IMR-90 (cell line): ENCODE data around the gene WDR13. TPM values are rescaled to one million over a fixed set of nuclear protein-coding genes. Genes with fewer than 3 reads are reported as not detected.
"Not testable (repeated sequence)": the region's sequence is repeated elsewhere in the genome, so short reads cannot be mapped to it uniquely, and the experiment has no call there.

Experiments
- ATAC-seq: fragments of 200-7000 bp; cut with Tn5 transposase; 2 replicates; pipeline ENCODE4 v1.9.1; 2020; ENCODE audit warnings: low read depth, mild to moderate bottlenecking, moderate library complexity
- BruUV-seq: library from RNA; stranded (reverse); fragments of 400-500 nt; replicated peaks from 2 replicates; lab custom pipeline; 2021; lab: Mats Ljungman, UMichigan
- CTCF ChIA-PET: fragments of 300-600 bp; formaldehyde crosslinking; extraction: SDS; loops from one replicate; lab custom pipeline; 2021; ENCODE audit warnings: antibody characterized with exemption; lab: Yijun Ruan, JAX
- POLR2A ChIA-PET: fragments of 300-600 bp; sonication (Branson Sonifier 250); formaldehyde crosslinking; loops from one replicate; lab custom pipeline; 2022; ENCODE audit warnings: antibody characterized with exemption; ENCODE audit not compliant: unreplicated experiment; lab: Charles Lee
- DNase-seq: peaks from one replicate; pipeline ENCODE4 v3.0.0; 2013
- H2AFZ ChIP-seq: replicated peaks from 2 replicates; pipeline ENCODE3; 2013; ENCODE audit warnings: low read length, mild to moderate bottlenecking; ENCODE audit not compliant: poor library complexity
- H2AK5ac ChIP-seq: 2 replicates; pipeline ENCODE4 v1.6.1; 2013; ENCODE audit warnings: low read depth, low read length, inconsistent platforms
- H2AK9ac ChIP-seq: replicated peaks from 2 replicates; pipeline ENCODE3; 2013; ENCODE audit warnings: mild to moderate bottlenecking, low read depth, low read length, moderate library complexity; ENCODE audit not compliant: poor library complexity
- H2BK120ac ChIP-seq: 2 replicates; pipeline ENCODE4 v1.6.1; 2013; ENCODE audit warnings: low read depth, low read length, inconsistent platforms
- H2BK15ac ChIP-seq: 3 replicates; pipeline ENCODE4 v1.6.1; 2013; ENCODE audit warnings: low read depth, low read length, inconsistent platforms
- H2BK20ac ChIP-seq: 2 replicates; pipeline ENCODE4 v1.6.1; 2013; ENCODE audit warnings: low read depth, mild to moderate bottlenecking, inconsistent platforms, low read length, moderate library complexity
- H2BK5ac ChIP-seq: 2 replicates; pipeline ENCODE4 v1.6.1; 2013; ENCODE audit warnings: mild to moderate bottlenecking, low read depth, low read length, inconsistent platforms; ENCODE audit not compliant: poor library complexity, severe bottlenecking
- H3K14ac ChIP-seq: replicated peaks from 2 replicates; pipeline ENCODE4 v1.6.1; 2013; ENCODE audit warnings: low read depth, low read length, inconsistent platforms
- H3K18ac ChIP-seq: 2 replicates; pipeline ENCODE4 v1.6.1; 2013; ENCODE audit warnings: low read depth, low read length, control low read depth
- H3K23ac ChIP-seq: 2 replicates; pipeline ENCODE4 v1.6.1; 2013; ENCODE audit warnings: low read depth, low read length, inconsistent platforms
- H3K27ac ChIP-seq: 2 replicates; pipeline ENCODE4 v1.5.1; 2013; ENCODE audit warnings: mild to moderate bottlenecking, control low read depth, low read length; ENCODE audit not compliant: insufficient read depth
- H3K27me3 ChIP-seq: 2 replicates; pipeline ENCODE4 v1.6.1; 2013; ENCODE audit warnings: low read length; ENCODE audit not compliant: control insufficient read depth, insufficient read depth
- H3K36me3 ChIP-seq: 2 replicates; pipeline ENCODE4 v1.6.1; 2013; ENCODE audit warnings: low read length, mixed read lengths; ENCODE audit not compliant: control insufficient read depth, insufficient read depth
- H3K4ac ChIP-seq: 2 replicates; pipeline ENCODE4 v1.6.1; 2013; ENCODE audit warnings: low read depth, low read length, inconsistent platforms
- H3K4me1 ChIP-seq: 2 replicates; pipeline ENCODE4 v1.6.1; 2013; ENCODE audit warnings: low read length, mixed read lengths; ENCODE audit not compliant: control insufficient read depth, insufficient read depth
- H3K4me2 ChIP-seq: 2 replicates; pipeline ENCODE4 v1.6.1; 2013; ENCODE audit warnings: low read depth, mild to moderate bottlenecking, control low read depth, low read length, moderate library complexity
- H3K4me3 ChIP-seq: 2 replicates; pipeline ENCODE4 v1.5.1; 2013; ENCODE audit warnings: low read depth, mild to moderate bottlenecking, control low read depth, low read length, moderate library complexity; ENCODE audit not compliant: insufficient read depth
- H3K56ac ChIP-seq: 2 replicates; pipeline ENCODE4 v1.6.1; 2013; ENCODE audit warnings: low read length, inconsistent platforms; ENCODE audit not compliant: insufficient read depth; ENCODE audit errors: extremely low read depth
- H3K79me1 ChIP-seq, 2 experiments: 2 replicates each; pipeline ENCODE4 v1.6.1; 2013; ENCODE audit warnings: low read length in 2 of 2, inconsistent platforms in 1 of 2, low read depth in 1 of 2
- H3K9ac ChIP-seq: 2 replicates; pipeline ENCODE4 v1.6.1; 2013; ENCODE audit warnings: low read depth, low read length, control low read depth
- H3K9me1 ChIP-seq: 2 replicates; pipeline ENCODE4 v1.6.1; 2013; ENCODE audit warnings: low read length, inconsistent platforms; ENCODE audit not compliant: insufficient read depth
- H3K9me3 ChIP-seq: 2 replicates; pipeline ENCODE4 v1.6.1; 2013; ENCODE audit warnings: low read length; ENCODE audit not compliant: control insufficient read depth, insufficient read depth
- H4K20me1 ChIP-seq: 2 replicates; pipeline ENCODE4 v1.6.1; 2013; ENCODE audit warnings: low read length, inconsistent platforms; ENCODE audit not compliant: insufficient read depth
- H4K5ac ChIP-seq: 2 replicates; pipeline ENCODE4 v1.6.1; 2013; ENCODE audit warnings: mild to moderate bottlenecking, low read depth, low read length, control low read depth
- H4K8ac ChIP-seq, 2 experiments: 2 replicates each; pipeline ENCODE4 v1.6.1; 2013; ENCODE audit warnings: low read depth in 2 of 2, low read length in 2 of 2, control low read depth in 1 of 2, inconsistent platforms in 1 of 2
- H4K91ac ChIP-seq: 2 replicates; pipeline ENCODE4 v1.6.1; 2013; ENCODE audit warnings: low read depth, low read length, inconsistent platforms; ENCODE audit not compliant: insufficient read depth
- FOS ChIP-seq: fragments of 150-350 bp; IDR thresholded peaks from 2 replicates; pipeline ENCODE4 v1.6.1; 2016; ENCODE audit warnings: low read depth, low read length
- MAFK ChIP-seq: IDR thresholded peaks from 2 replicates; pipeline ENCODE4 v1.6.1; 2012; ENCODE audit warnings: low read depth, low read length, improper control_type of control experiment
- WGBS, 2 experiments: methylation state at CpG; one replicate each; pipeline versions ENCODE4 v1.1.5 to v1.1.7; 2013; ENCODE audit warnings: missing lambda C conversion rate in 2 of 2; ENCODE audit not compliant: insufficient read length in 1 of 2; ENCODE audit errors: extremely low coverage in 2 of 2; 5-methylcytosine and 5-hydroxymethylcytosine counted together
- dilution Hi-C: fragments of 300-500 bp; cut with HindIII; formaldehyde crosslinking; loops from one replicate; pipeline ENCODE4 v1.14.3; 2018; ENCODE audit warnings: low sequenced_read_pairs; ENCODE audit not compliant: unreplicated experiment
- in situ Hi-C: fragments of 300-500 bp; cut with MboI; formaldehyde crosslinking; loops from 3 replicates; pipeline ENCODE4 v1.14.3; 2019; ENCODE audit warnings: low sequenced_read_pairs, inconsistent platforms, mixed read lengths
- intact Hi-C: fragments of 100-400 bp; cut with micrococcal nuclease; formaldehyde crosslinking; loops from 2 replicates; pipeline ENCODE4 v1.10.0; 2022
- polyA plus RNA-seq, 3 experiments: library from polyadenylated mRNA; depleted of rRNA; stranded (reverse); fragments of >200 nt; gene quantifications; 2 replicates each; pipeline ENCODE4 v1.2.3, GENCODE V29; 2012; ENCODE audit warnings: low replicate concordance in 1 of 3
- total RNA-seq: library from RNA; depleted of rRNA; stranded (reverse); fragments of >200 nt; gene quantifications from 2 replicates; pipeline ENCODE4 v1.2.3, GENCODE V29; 2012

WDR13 gene
- total and polyA plus RNA-seq, 2 of the 4 experiments (the other 2 are of a cell fraction): 62.7 to 153 TPM

DNA sequence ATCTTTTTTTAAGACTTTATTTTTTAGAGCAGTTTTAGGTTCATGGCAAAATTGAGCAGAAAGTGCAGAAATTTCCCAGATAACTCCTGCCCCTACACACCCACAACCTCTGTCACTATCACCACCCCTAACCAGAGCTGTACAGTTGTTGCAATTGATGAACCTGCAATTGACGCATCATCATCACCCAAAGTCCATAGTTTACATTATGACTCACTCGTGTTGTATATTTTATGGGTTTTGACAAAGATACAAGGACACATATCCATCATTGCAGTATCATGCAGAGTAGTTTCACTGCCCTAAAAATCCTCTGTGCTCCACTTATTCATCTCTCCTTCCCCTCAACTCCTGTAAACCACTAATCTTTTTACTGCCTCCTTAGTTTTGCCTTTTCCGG is 51.8 kb downstream of the WDR13 start:
- Histone ChIP-seq H3K79me1 (no peaks in the 10 kb centered on the region), H3K36me3 (no peaks in the 10 kb centered on the region), H2BK5ac (no peak overlapping the region), H3K27ac (no peak overlapping the region), H2AK9ac (no peak overlapping the region), H3K9me3 (no peaks in the 10 kb centered on the region), H2BK120ac (no peak overlapping the region), H2AK5ac (no peak overlapping the region), H3K14ac (no peak overlapping the region), H3K4me3 (no peak overlapping the region), H2BK15ac (no peak overlapping the region), H3K23ac (no peak overlapping the region), H4K5ac (no peak overlapping the region), H2AFZ (no peak overlapping the region), H4K91ac (no peak overlapping the region), H4K8ac (no peak overlapping the region), H3K27me3 (peaks cover 6% of the 10 kb centered on the region), H2BK20ac (no peak overlapping the region), H3K4me2 (no peak overlapping the region), H3K56ac (no peak overlapping the region), H3K4me1 (no peaks in the 10 kb centered on the region), H3K9me1 (no peaks in the 10 kb centered on the region), H3K18ac (no peak overlapping the region), H4K20me1 (no peaks in the 10 kb centered on the region), H3K4ac (no peak overlapping the region), H3K9ac (no peak overlapping the region)
- ATAC-seq: no peak
- ChIA-PET POLR2A (no interaction called here), CTCF (interaction anchor here (1.0 kb wide), 1 partner anchor 18 kb away, joined by 3 read pairs; no protein-coding TSS in a partner anchor)
- DNase-seq: peak; percentile 7
- BruUV-seq: no TSS peak
- dilution Hi-C loops: no loop called here
- intact Hi-C loops: loop anchor here (2.0 to 10.0 kb wide), 2 partner anchors 268 to 296 kb away; no protein-coding TSS in a partner anchor
- WGBS, 2 experiments: no CpG with 5 or more reads among the region's 3 CpGs
- TF ChIP-seq MAFK: no peak
- TF ChIP-seq FOS: 0 out of 2 replicates have a peak, but pooled peaks have one; percentile 15
- in situ Hi-C loops: no loop called here

DNA sequence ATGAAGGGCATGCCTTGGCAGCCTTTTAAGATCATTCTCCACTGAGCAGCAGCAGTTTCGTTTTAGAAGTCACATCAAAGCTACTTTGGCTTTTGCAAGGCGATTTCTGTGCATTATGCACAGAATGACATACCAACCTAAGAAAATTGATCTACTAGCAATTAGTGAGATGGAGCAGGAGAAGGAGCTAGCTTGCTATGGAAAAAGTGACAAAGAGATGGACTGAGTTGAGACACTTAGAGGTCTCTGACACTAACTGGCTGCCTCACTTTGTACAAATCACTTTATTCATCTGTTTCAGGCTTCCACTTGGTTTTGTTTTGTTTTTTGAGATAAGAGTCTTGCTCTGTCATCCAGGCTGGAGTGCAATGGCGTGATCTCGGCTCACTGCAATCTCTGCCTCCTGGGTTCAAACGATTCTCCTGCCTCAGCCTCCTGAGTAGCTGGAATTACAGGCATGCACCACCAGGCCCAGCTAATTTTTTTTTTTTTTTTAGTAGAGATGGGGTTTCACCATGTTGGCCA is 54.8 kb downstream of the WDR13 start:
- H2AK5ac ChIP-seq, H3K4me1 ChIP-seq, H2BK20ac ChIP-seq, H3K9me1 ChIP-seq, BruUV-seq, DNase-seq, H3K4ac ChIP-seq, H3K79me1 ChIP-seq, H3K27ac ChIP-seq, H3K9me3 ChIP-seq, H3K4me2 ChIP-seq, H4K20me1 ChIP-seq, H3K4me3 ChIP-seq, H4K5ac ChIP-seq, H2AK9ac ChIP-seq, dilution Hi-C loops, H2BK15ac ChIP-seq, H3K56ac ChIP-seq, ATAC-seq, H2AFZ ChIP-seq, CTCF ChIA-PET, in situ Hi-C loops, H3K18ac ChIP-seq, H2BK120ac ChIP-seq, H3K14ac ChIP-seq, H3K9ac ChIP-seq, H3K36me3 ChIP-seq, H4K91ac ChIP-seq, H3K23ac ChIP-seq, H2BK5ac ChIP-seq, intact Hi-C loops, POLR2A ChIA-PET, H4K8ac ChIP-seq: not testable (repeated sequence)
- WGBS, 2 experiments: no CpG with 5 or more reads among the region's 5 CpGs
- H3K27me3 ChIP-seq: peaks cover 11% of the 10 kb centered on the region
